AG09309 (cell line): ENCODE data around the gene GSTP1.
A peak's percentile ranks its signal among the peaks of the same experiment; 100 is the strongest.

Source experiments
- DNase-seq: peaks from one replicate; pipeline ENCODE4 v3.0.0-alpha.2; 2010; ENCODE audit warnings: low read depth
- H3K4me3 ChIP-seq: 2 replicates; pipeline ENCODE4 v1.5.1; 2011; ENCODE audit warnings: mild to moderate bottlenecking, low read depth, low read length, moderate library complexity; ENCODE audit not compliant: control insufficient read depth
- TF ChIP-seq, protein P1 (sequence below): IDR thresholded peaks from 2 replicates; pipeline ENCODE4 v1.5.1; 2011; ENCODE audit warnings: mild to moderate bottlenecking, low read depth, low read length, inconsistent platforms; ENCODE audit not compliant: insufficient read depth, control insufficient read depth; ENCODE audit errors: missing control alignments

Gene GSTP1

DNA sequence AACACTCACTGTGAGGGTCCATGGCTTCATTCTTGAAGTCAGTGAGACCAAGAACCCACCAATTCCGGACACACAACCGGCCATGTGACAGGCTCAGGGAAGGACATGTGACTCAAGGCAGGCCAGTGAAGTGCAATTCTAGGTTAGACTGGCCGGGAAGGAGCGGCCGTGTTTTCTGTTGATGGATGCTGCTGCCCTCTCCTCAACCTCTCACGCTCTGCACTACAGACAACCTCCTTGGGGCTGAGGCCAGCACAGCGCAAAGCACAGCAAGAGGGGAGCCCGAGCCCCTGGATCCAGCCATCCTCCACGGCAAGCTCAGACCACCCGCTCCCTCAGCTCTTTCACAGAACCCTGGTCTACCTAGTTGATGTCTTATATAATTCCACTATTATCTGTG, 43.4 kb downstream of the GSTP1 start:
- TF ChIP-seq, protein P1, sequence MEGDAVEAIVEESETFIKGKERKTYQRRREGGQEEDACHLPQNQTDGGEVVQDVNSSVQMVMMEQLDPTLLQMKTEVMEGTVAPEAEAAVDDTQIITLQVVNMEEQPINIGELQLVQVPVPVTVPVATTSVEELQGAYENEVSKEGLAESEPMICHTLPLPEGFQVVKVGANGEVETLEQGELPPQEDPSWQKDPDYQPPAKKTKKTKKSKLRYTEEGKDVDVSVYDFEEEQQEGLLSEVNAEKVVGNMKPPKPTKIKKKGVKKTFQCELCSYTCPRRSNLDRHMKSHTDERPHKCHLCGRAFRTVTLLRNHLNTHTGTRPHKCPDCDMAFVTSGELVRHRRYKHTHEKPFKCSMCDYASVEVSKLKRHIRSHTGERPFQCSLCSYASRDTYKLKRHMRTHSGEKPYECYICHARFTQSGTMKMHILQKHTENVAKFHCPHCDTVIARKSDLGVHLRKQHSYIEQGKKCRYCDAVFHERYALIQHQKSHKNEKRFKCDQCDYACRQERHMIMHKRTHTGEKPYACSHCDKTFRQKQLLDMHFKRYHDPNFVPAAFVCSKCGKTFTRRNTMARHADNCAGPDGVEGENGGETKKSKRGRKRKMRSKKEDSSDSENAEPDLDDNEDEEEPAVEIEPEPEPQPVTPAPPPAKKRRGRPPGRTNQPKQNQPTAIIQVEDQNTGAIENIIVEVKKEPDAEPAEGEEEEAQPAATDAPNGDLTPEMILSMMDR: no peak
- DNase-seq: no peak
- no peak overlapping the region for H3K4me3 ChIP-seq

DNA sequence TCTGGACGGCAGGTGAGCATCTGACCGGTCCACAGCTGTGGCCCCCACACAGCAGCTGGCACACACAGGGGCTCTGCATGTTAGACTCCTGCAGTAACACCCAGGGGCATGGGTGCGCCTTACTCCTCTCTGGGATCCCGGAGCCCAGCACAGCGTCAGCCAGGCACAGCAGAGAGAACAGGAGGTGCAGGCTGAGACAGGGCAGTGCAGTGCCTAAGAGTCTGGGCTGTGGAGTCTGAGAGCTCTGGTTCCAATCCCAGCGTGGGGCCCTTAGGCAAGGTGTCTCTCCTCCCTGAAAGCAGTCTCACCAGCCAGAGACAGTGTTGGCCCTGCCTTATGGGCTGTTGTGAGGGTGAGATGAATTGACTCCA, 43.8 kb downstream of the GSTP1 start:
- no peak for DNase-seq
- TF ChIP-seq, protein P1: no peak
- no peak overlapping the region for H3K4me3 ChIP-seq

DNA sequence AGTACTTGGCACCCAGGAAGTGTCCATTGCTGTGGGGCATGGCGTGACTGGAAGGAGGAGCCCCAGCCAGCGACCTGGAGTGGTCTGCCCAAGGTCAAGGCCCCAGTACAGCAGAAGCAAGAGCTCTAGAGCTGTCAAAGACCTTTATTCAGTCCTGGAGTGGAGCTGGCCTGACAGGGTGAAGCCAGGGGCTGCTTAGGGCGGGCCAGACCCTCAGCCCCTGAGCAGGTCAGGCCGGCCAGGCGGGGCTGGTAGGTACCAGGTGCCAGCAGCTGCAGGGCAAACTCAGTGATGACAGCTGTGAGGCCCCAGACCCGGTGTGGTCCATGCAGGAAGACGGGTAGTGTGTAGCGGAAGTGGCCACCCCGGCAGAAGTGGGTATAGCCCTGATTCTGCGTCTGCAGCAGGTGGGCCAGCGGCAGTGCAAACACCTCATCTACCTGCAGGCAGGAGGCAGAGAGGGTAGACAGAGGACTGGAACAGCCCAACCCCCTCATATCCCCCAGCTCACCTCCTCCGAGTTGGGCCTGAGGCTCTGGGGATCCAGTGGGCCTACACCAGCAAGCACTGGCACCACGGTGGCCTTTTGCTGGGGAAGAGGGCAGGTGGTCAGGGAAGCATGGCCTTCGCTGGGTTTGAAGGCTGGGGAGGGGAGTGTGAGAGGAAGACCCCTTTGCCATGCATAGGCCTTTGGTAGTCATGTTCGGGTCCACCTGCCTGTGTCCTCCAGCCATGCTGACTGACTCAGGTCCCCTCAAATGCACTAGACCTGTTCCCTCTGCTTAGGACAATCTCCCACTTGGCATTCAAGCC, 44.4 kb downstream of the GSTP1 start:
- DNase-seq: no peak
- no peak overlapping the region for H3K4me3 ChIP-seq
- TF ChIP-seq, protein P1: no peak

DNA sequence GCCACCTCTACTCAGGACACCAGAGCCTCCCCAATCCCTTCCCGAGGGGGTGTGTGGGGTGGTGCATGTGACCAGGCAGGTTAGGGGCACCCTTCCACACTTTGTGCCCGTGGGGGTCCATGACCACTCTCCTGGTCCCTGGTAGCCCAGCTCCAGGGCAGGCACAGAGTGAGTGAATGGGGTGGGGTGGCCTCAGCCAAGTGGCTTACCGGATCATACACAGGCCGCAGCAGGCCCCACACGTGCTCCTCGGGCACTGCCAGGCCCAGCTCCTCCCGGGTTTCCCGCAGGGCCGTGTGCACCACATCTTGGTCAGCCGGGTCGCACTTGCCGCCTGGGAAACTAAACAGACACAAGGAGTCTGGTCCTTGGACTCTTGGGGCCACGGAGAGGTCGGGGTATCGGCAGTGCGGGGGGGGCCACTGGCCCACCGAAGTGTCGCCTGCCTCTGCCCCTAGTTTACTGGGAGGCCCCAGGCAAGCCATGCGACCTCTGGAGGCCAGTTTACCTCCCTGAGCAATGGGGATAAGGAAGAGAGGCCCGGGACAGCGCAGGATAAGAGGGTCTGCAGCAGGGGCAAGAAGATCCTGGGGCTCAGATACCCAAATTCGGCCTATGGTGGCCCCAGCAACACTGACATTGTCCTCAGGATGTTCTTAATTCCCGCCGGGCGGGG, 45.2 kb downstream of the GSTP1 start:
- TF ChIP-seq, protein P1: no peak
- H3K4me3 ChIP-seq: no peak overlapping the region
- no peak for DNase-seq

DNA sequence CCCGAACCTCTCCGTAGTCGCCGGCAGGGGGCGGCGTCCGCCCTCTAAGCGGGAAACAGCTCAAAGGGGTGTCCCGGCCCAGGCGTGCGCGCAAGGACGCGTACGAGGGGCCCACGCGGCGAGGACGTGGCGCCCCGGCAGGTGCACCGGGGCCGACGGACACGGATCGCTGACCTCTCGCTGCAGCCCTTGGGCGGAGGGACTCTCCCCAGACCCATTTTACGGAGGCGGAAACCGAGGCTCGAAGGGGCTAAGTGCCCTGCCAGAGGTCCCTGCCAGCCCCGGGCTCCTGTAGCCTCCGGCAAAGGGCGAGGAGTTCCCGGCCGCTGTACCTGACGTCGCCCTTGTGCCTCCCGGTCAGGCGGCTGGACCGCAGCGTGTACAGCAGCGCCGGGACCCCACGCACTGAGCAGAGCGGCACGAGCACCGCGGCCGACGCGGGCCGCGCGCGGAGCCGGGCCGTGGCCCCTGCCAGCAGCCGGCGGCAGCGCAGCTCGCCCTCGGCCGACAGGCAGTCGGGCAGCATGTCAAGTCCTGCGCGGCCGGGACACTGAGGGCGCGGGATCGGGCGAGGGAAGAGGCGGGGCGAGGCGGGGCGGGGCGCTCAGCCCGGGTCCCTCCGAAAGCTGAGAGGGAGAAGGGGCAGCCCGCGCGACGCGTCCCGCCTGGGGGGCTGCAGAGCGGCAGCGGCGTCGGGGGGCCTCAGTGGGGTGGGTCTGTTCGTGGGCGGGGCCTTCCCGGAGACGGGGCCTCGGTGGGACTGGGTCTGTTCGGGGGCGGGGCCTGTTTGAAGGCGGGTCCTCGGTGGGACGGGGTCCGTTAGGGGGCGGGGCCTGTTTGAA, 46.0 kb downstream of the GSTP1 start, which contains the start of gene NUDT8:
Gene NUDT8, minus strand, starts transcription at position 552 of the 842 bp plus-strand sequence. Its CDS starts 26 bp downstream, at position 526.
- peak within 1 kb of the TSS; percentile 80 for H3K4me3 ChIP-seq
- TF ChIP-seq, protein P1: peak; percentile 87
- no peak for DNase-seq

DNA sequence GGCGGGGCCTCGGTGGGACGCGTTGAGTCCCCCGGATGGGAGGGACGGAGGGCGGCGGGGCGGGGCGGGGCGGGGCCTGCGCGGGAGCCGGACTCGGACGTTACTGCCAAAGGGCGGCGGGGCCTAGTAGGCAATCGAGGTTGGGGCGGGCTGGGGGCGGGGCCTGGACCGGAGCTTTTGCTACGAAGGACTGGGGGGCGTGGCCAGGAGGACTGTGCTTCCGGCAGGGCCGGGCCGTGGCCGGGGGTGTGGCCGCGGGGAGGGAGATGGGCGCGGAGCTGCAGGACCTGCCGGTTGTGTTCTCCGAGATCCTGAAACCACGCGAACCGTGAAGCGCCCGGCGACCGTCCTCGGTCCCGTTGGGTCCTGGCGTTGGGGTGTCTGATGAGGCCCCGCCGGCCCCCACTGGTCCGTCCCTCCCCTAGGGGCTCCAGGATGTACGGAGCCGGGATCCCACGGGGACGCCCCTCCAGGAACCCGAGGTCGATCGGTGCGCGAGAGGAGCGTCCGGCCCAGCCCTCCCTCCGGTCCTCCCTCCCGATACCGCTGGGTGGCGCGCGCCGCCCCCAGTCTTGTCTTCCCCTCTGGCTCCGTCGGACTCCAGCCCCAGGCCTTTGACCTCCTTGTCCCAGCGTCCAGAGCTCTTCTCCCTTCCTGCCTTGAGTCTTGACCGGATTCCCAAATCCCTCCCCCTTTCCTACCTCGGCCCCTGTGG, 46.8 kb downstream of the GSTP1 start:
- peak; percentile 83 for DNase-seq
- TF ChIP-seq, protein P1: peak; percentile 77
- H3K4me3 ChIP-seq: peak overlapping the region; percentile 80
